ENCODE measurements around the gene NCOA3.
"Not testable (repeated sequence)": the region's sequence is repeated elsewhere in the genome, so short reads cannot be mapped to it uniquely, and the experiment has no call there.

NCOA3 gene

GRCh38 chr20:47546184-47547033 is 44.7 kb downstream of the NCOA3 start:
- Mint-ChIP-seq H3K4me3 (no peak overlapping the region), H3K36me3 (peaks cover 28% of the 10 kb centered on the region), H3K4me1 (peaks cover 34% of the 10 kb centered on the region), H3K27me3 (no peaks in the 10 kb centered on the region), H3K9me3 (no peaks in the 10 kb centered on the region), H3K27ac (no peak overlapping the region)
- DNase-seq: no peak
- CTCF ChIA-PET: no interaction called here

DNA sequence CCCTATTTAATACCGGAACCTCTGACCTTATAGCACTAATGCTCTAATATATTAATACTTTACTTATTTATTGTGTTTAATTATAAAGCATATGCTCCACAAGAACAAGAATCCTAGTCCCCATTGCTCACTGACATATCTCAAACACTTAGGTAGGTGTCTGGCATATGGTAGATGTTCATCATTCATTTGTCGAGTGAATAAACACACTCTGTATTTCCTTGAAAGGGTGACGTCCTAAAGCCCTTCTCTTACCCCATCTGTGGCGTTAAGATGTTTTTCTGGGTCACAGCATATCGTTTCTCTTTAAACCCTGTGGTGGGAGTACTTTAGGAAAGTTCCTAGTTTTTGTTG is 45.3 kb downstream of the NCOA3 start:
- H3K27ac Mint-ChIP-seq: no peak overlapping the region
- H3K9me3 Mint-ChIP-seq: no peaks in the 10 kb centered on the region
- peaks cover 25% of the 10 kb centered on the region for H3K36me3 Mint-ChIP-seq
- peaks cover 31% of the 10 kb centered on the region for H3K4me1 Mint-ChIP-seq
- no peak for DNase-seq
- CTCF ChIA-PET: no interaction called here
- H3K4me3 Mint-ChIP-seq: no peak overlapping the region
- no peaks in the 10 kb centered on the region for H3K27me3 Mint-ChIP-seq

GRCh38 chr20:47549671-47550070 is 48.0 kb downstream of the NCOA3 start:
- Mint-ChIP-seq H3K4me3 (no peak overlapping the region), H3K27ac (no peak overlapping the region)
- CTCF ChIA-PET: interaction anchor here (0.8 kb wide), 1 partner anchor 71 kb away, joined by 3 read pairs; no protein-coding TSS in a partner anchor

GRCh38 chr20:47551222-47551621 is 49.5 kb downstream of the NCOA3 start:
- peaks cover 5% of the 10 kb centered on the region for H3K9me3 Mint-ChIP-seq
- peaks cover 22% of the 10 kb centered on the region for H3K36me3 Mint-ChIP-seq

More at GRCh38 chr20:47549671-47550070, 48.0 kb downstream of the NCOA3 start:
- DNase-seq: no peak
- no peaks in the 10 kb centered on the region for H3K27me3 Mint-ChIP-seq
- H3K4me1 Mint-ChIP-seq: peaks cover 13% of the 10 kb centered on the region
- peaks cover 24% of the 10 kb centered on the region for H3K36me3 Mint-ChIP-seq
- peaks cover 4% of the 10 kb centered on the region for H3K9me3 Mint-ChIP-seq

GRCh38 chr20:47551841-47552240 is 50.2 kb downstream of the NCOA3 start:
- CTCF ChIA-PET: no interaction called here
- DNase-seq: no peak
- peaks cover 20% of the 10 kb centered on the region for H3K36me3 Mint-ChIP-seq
- no peaks in the 10 kb centered on the region for H3K27me3 Mint-ChIP-seq
- H3K27ac Mint-ChIP-seq: no peak overlapping the region
- H3K9me3 Mint-ChIP-seq: peaks cover 5% of the 10 kb centered on the region
- peaks cover 12% of the 10 kb centered on the region for H3K4me1 Mint-ChIP-seq
- no peak overlapping the region for H3K4me3 Mint-ChIP-seq

More at GRCh38 chr20:47551222-47551621, 49.5 kb downstream of the NCOA3 start:
- Mint-ChIP-seq H3K4me3 (no peak overlapping the region), H3K4me1 (peaks cover 15% of the 10 kb centered on the region), H3K27ac (no peak overlapping the region), H3K27me3 (no peaks in the 10 kb centered on the region)
- CTCF ChIA-PET: no interaction called here
- no peak for DNase-seq

DNA sequence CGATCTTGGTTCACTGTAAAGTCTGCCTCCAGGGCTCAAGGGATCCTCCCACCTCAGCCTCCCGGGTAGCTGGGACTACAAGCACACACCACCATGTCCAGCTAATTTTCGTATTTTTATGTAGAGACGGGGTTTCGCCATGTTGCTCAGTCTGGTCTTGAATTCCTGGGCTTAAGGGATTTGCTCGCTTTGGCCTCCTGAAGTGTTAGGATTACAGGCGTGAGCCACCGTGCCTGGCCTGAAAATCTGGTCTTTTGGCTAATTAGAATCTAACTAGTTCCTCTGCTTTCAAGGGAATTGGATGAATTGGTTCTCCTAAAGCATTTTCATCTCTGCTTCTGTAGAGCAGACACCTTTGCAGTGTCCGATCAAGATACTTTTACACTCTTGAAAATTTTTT is 51.3 kb downstream of the NCOA3 start:
- Mint-ChIP-seq H3K27ac (no peak overlapping the region), H3K4me1 (peaks cover 12% of the 10 kb centered on the region)
- CTCF ChIA-PET: no interaction called here

GRCh38 chr20:47553594-47554235 is 52.0 kb downstream of the NCOA3 start:
- H3K27me3 Mint-ChIP-seq, H3K27ac Mint-ChIP-seq, H3K4me3 Mint-ChIP-seq, DNase-seq, H3K9me3 Mint-ChIP-seq, CTCF ChIA-PET: not testable (repeated sequence)
- Mint-ChIP-seq H3K36me3 (peaks cover 22% of the 10 kb centered on the region), H3K4me1 (peaks cover 12% of the 10 kb centered on the region)

More for the DNA sequence above, 51.3 kb downstream of the NCOA3 start:
- no peak overlapping the region for H3K4me3 Mint-ChIP-seq
- no peak for DNase-seq
- H3K36me3 Mint-ChIP-seq: peaks cover 20% of the 10 kb centered on the region
- H3K9me3 Mint-ChIP-seq: peaks cover 5% of the 10 kb centered on the region
- no peaks in the 10 kb centered on the region for H3K27me3 Mint-ChIP-seq

GRCh38 chr20:47554283-47554682 is 52.6 kb downstream of the NCOA3 start:
- H3K9me3 Mint-ChIP-seq, H3K27ac Mint-ChIP-seq, H3K4me3 Mint-ChIP-seq, CTCF ChIA-PET, DNase-seq, H3K27me3 Mint-ChIP-seq: not testable (repeated sequence)
- Mint-ChIP-seq H3K36me3 (peaks cover 24% of the 10 kb centered on the region), H3K4me1 (peaks cover 11% of the 10 kb centered on the region)

DNA sequence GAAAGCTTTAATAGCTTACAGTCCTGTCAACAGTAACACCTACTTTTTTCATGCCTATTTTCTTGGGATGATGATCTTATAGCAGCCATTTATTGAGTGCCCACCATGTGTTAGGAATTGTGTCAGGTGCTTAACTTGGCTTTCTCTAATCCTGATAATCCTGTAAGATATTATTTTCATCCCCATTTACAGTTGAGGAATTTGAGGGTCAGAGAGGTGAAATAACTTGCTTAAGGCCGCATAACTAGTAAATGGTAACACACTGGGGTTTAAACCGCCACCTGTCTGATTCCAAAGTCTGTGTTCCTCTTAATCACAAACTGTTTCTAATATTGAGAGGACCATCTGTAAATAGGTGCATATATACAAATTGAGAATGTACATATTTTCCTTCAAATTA is 55.5 kb downstream of the NCOA3 start:
- CTCF ChIA-PET: no interaction called here

GRCh38 chr20:47557791-47558190 is 56.1 kb downstream of the NCOA3 start:
- Mint-ChIP-seq H3K9me3 (peaks cover 5% of the 10 kb centered on the region), H3K27me3 (no peaks in the 10 kb centered on the region), H3K36me3 (peaks cover 16% of the 10 kb centered on the region), H3K4me3 (no peak overlapping the region), H3K4me1 (peaks cover 13% of the 10 kb centered on the region), H3K27ac (no peak overlapping the region)
- DNase-seq: no peak
- CTCF ChIA-PET: no interaction called here

More for the DNA sequence above, 55.5 kb downstream of the NCOA3 start:
- no peak for DNase-seq
- Mint-ChIP-seq H3K27me3 (no peaks in the 10 kb centered on the region), H3K4me1 (peaks cover 10% of the 10 kb centered on the region), H3K27ac (no peak overlapping the region), H3K9me3 (peaks cover 5% of the 10 kb centered on the region), H3K4me3 (no peak overlapping the region), H3K36me3 (peaks cover 14% of the 10 kb centered on the region)

GRCh38 chr20:47558295-47559066 is 56.8 kb downstream of the NCOA3 start:
- Mint-ChIP-seq H3K9me3 (peaks cover 5% of the 10 kb centered on the region), H3K4me3 (no peak overlapping the region), H3K4me1 (peaks cover 17% of the 10 kb centered on the region), H3K36me3 (peaks cover 19% of the 10 kb centered on the region), H3K27ac (no peak overlapping the region), H3K27me3 (no peaks in the 10 kb centered on the region)
- no peak for DNase-seq
- CTCF ChIA-PET: no interaction called here

GRCh38 chr20:47559141-47559540 is 57.5 kb downstream of the NCOA3 start:
- no peaks in the 10 kb centered on the region for H3K27me3 Mint-ChIP-seq
- no peak overlapping the region for H3K4me3 Mint-ChIP-seq
- no peak for DNase-seq
- peaks cover 20% of the 10 kb centered on the region for H3K4me1 Mint-ChIP-seq
- H3K27ac Mint-ChIP-seq: no peak overlapping the region
- CTCF ChIA-PET: no interaction called here
- H3K9me3 Mint-ChIP-seq: peaks cover 5% of the 10 kb centered on the region
- H3K36me3 Mint-ChIP-seq: peaks cover 22% of the 10 kb centered on the region

DNA sequence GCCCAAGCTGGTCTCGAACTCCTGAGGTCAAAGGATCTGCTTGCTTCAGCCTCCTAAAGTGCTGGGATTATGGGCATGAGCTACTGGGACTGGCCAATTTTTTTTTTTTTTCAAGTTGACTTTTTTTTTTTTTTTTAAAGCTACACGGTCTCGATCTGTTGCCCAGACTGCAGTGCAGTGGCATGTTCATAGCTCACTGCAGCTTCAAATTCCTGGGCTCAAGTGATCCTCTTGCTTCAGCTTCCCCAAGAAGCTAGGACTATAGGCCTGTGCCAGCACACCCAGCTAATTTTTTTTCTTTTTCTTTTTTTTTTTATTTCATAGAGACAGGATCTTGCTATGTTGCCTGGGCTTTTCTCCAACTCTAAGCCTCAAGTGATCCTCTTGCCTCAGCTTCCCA is 59.5 kb downstream of the NCOA3 start:
- CTCF ChIA-PET: interaction anchor here (0.6 to 1.4 kb wide), 3 partner anchors 16 to 128 kb away, joined by 3 to 5 read pairs (median 3); no protein-coding TSS in a partner anchor
- H3K27me3 Mint-ChIP-seq: no peaks in the 10 kb centered on the region
- peaks cover 21% of the 10 kb centered on the region for H3K36me3 Mint-ChIP-seq
- no peak for DNase-seq
- H3K27ac Mint-ChIP-seq: no peak overlapping the region
- H3K4me1 Mint-ChIP-seq: peaks cover 34% of the 10 kb centered on the region
- no peak overlapping the region for H3K4me3 Mint-ChIP-seq
- H3K9me3 Mint-ChIP-seq: no peaks in the 10 kb centered on the region
